ENCODE measurements around the gene GLTPD2. TPM values are rescaled to one million over a fixed set of nuclear protein-coding genes. Genes with fewer than 3 reads are reported as not detected.

GLTPD2 gene
- total RNA-seq, 4 donors from 2014 or later: not detected

DNA sequence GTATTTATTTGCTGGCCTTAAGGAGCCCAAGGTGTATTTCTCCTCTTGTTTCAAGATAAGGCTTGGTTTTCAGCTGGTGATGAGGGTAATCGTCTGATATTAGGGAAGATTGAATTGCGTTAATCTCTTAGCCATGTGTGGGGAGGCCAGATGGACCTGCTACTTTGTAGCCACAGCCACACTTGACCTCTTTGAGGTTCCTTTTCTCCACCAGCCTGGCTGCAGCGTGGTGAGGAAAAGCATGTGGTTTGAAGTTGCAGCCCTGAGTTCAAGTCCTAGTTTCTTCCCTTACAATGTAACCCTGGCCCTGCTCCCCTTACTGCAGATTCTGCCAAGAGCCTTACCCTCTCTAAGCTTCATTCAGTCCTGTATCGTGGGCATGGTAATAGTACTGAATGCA lies 47.5 kb downstream of the GLTPD2 start:
- Histone ChIP-seq H3K27me3 (no peaks in the 10 kb centered on the region), H3K4me3 (no peak overlapping the region), H3K4me1 (peaks cover 0 to 73% (median 16%) of the 10 kb centered on the region in 3 donors), H3K27ac (peak overlapping the region in 1 of 4 donors; percentile 0), H3K36me3 (no peaks in the 10 kb centered on the region), H3K9me3 (no peaks in the 10 kb centered on the region)
- 75 to 91% methylated on average over 3 to 4 of the region's 4 CpGs for WGBS, 2 donors (ENCODE audit: low coverage in 1 of 2)
- ATAC-seq: no peak
- no peak for TF ChIP-seq POLR2AphosphoS5 (IDR thresholded peaks at IDR 0.05)
- TF ChIP-seq EP300 (IDR thresholded peaks at IDR 0.05): no peak
- TF ChIP-seq CTCF (IDR thresholded peaks at IDR 0.05): no peak
- no peak for TF ChIP-seq POLR2A (IDR thresholded peaks at IDR 0.05)

DNA sequence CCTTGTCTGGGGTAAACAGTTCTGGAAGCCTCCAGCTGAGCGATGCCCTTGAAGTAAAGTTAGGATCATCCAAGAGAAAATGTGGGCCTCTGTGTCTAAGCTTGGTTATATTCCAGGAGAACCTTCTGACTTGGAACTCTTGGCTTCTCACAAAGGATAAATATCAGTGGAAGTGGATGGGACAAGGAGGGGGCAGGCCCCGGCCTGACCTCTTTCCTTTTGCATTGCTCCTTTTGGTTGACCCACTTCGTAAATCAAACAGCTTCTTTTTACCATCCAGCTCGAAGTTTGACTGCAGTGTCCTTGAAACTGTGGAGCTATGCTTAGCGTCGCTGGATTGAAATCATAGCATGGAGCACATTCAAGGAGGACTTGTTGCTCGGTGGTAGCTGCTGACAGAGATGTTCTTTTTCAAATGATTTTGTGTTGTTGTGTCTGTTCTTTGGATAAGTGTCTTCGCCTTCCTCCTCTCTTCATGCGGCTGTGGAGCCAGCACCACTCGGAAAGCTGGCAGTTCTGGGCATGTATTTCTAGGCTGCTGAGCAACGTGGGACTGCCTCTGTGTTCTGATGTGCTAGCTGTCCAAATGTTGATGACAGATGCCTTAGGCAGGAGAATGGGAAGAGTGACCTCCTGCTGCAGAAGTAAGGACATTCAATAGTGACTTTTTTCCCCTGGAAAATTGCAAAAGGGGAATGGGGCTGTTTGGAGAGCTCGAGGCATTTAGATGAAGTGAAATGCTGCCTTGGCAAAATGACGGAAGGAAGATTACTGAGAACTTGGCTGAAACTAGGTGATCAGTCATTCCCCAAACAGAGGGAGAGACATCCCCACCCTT lies 48.9 kb downstream of the GLTPD2 start:
- Histone ChIP-seq H3K4me3 (no peak overlapping the region), H3K9me3 (no peaks in the 10 kb centered on the region), H3K27ac (peak overlapping the region in 2 of 4 donors; percentile 22 to 33), H3K27me3 (no peaks in the 10 kb centered on the region), H3K36me3 (no peaks in the 10 kb centered on the region), H3K4me1 (peaks cover 0 to 76% (median 16%) of the 10 kb centered on the region in 3 donors)
- 48 to 69% methylated on average over 8 to 11 of the region's 13 CpGs for WGBS, 2 donors (ENCODE audit: low coverage in 1 of 2)
- no peak for ATAC-seq
- no peak for TF ChIP-seq EP300 (IDR thresholded peaks at IDR 0.05)
- TF ChIP-seq CTCF (IDR thresholded peaks at IDR 0.05): no peak
- TF ChIP-seq POLR2A (IDR thresholded peaks at IDR 0.05): no peak
- no peak for TF ChIP-seq POLR2AphosphoS5 (IDR thresholded peaks at IDR 0.05)

- H3K27me3 ChIP-seq: no peaks in the 10 kb centered on the region
- TF ChIP-seq POLR2AphosphoS5 (IDR thresholded peaks at IDR 0.05) (no peak), POLR2A (IDR thresholded peaks at IDR 0.05) (no peak), EP300 (IDR thresholded peaks at IDR 0.05) (no peak), CTCF (IDR thresholded peaks at IDR 0.05) (no peak)
- no peak overlapping the region for H3K4me3 ChIP-seq
- WGBS, 2 donors (ENCODE audit: low coverage in 1 of 2): 75 to 93% methylated on average over 1 to 3 of the region's 3 CpGs
- peaks cover 0 to 76% (median 16%) of the 10 kb centered on the region in 3 donors for H3K4me1 ChIP-seq
- H3K9me3 ChIP-seq: no peaks in the 10 kb centered on the region
- no peak for ATAC-seq
- H3K36me3 ChIP-seq: no peaks in the 10 kb centered on the region
- no peak overlapping the region for H3K27ac ChIP-seq
Observed at GRCh38 chr17:4838309-4838785, 49.6 kb downstream of the GLTPD2 start.

DNA sequence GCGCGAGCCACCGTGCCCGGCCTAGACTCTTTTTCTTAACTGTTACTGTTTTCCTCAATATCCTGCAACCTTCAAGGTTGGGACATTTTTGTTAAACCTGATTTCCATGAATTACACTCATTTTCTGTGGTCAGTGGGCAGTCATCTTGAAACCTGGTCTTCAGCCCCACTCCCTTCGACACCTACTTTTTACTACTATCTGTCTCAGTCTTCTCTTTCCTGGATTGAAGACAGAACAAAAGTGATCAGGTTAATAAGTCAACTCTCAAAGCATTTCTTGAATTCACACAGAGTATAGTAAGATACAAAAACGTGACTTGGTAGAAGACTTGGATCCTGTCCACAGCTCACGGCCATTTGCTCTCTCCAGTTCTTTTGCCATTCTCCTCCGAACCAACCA lies 50.5 kb downstream of the GLTPD2 start:
- 81 to 84% methylated on average over 5 to 7 of the region's 8 CpGs for WGBS, 2 donors (ENCODE audit: low coverage in 1 of 2)
- Histone ChIP-seq H3K4me1 (peaks cover 0 to 69% (median 11%) of the 10 kb centered on the region in 3 donors), H3K27me3 (no peaks in the 10 kb centered on the region), H3K9me3 (no peaks in the 10 kb centered on the region), H3K36me3 (no peaks in the 10 kb centered on the region), H3K4me3 (no peak overlapping the region), H3K27ac (no peak overlapping the region)
- TF ChIP-seq CTCF (IDR thresholded peaks at IDR 0.05) (no peak), EP300 (IDR thresholded peaks at IDR 0.05) (no peak), POLR2AphosphoS5 (IDR thresholded peaks at IDR 0.05) (no peak), POLR2A (IDR thresholded peaks at IDR 0.05) (no peak)
- ATAC-seq: no peak

Other genes with a start within 250 kb of the GLTPD2 start
- gene MYBBP1A, start 233.6 kb upstream of the GLTPD2 start, total RNA-seq: 10 to 100 TPM; 19.1 to 46.4 (median 40.9) TPM
- 1 to 10 TPM in 1 of 4 donors, under 1 TPM in 2, not detected in 1; 0.27 to 5.9 (median 0.47) TPM for gene GGT6, start 228.4 kb upstream of the GLTPD2 start, total RNA-seq
- gene SMTNL2, start 204.4 kb upstream of the GLTPD2 start, total RNA-seq: 1 to 10 TPM; 2.0 to 5.2 (median 3.7) TPM
- under 1 TPM in 1 of 4 donors, not detected in 3; 0.12 TPM for gene ALOX15, start 147.3 kb upstream of the GLTPD2 start, total RNA-seq
- gene PELP1, start 84.8 kb upstream of the GLTPD2 start, total RNA-seq: 10 to 100 TPM; 23.7 to 53.4 (median 28.5) TPM
- gene ARRB2, start 78.3 kb upstream of the GLTPD2 start, total RNA-seq: 10 to 100 TPM; 18.7 to 33.6 (median 28.5) TPM
- 10 to 100 TPM; 21.9 to 28.9 (median 22.7) TPM for gene MED11, start 57.5 kb upstream of the GLTPD2 start, total RNA-seq
- 1 to 10 TPM in 1 of 4 donors, under 1 TPM in 2, not detected in 1; 0.31 to 1.2 (median 0.67) TPM for gene ZMYND15, start 49.1 kb upstream of the GLTPD2 start, total RNA-seq
- gene CXCL16, start 49.0 kb upstream of the GLTPD2 start, total RNA-seq: 10 to 100 TPM in 2 of 4 donors, 1 to 10 TPM in 2; 5.3 to 11.6 (median 8.3) TPM
- gene TM4SF5, start 17.1 kb upstream of the GLTPD2 start, total RNA-seq: not detected
- 1 to 10 TPM in 2 of 4 donors, not detected in 2; 1.3 to 3.5 TPM for gene VMO1, start 2.6 kb upstream of the GLTPD2 start, total RNA-seq
- gene PSMB6, start 7.2 kb downstream of the GLTPD2 start, total RNA-seq: 100 to 1,000 TPM; 184 to 242 (median 187) TPM
- 10 to 100 TPM; 10.2 to 21.3 (median 15.7) TPM for gene PLD2, start 18.2 kb downstream of the GLTPD2 start, total RNA-seq
- 10 to 100 TPM; 29.3 to 48.6 (median 46.4) TPM for gene MINK1, start 44.4 kb downstream of the GLTPD2 start, total RNA-seq
- gene C17orf107, start 110.6 kb downstream of the GLTPD2 start, total RNA-seq: under 1 TPM; 0.30 to 0.81 (median 0.68) TPM
- gene CHRNE, start 114.1 kb downstream of the GLTPD2 start, total RNA-seq: under 1 TPM in 2 of 4 donors, not detected in 2; 0.23 to 0.67 TPM
- gene GP1BA, start 143.3 kb downstream of the GLTPD2 start, total RNA-seq: under 1 TPM in 1 of 4 donors, not detected in 3; 0.19 TPM
- gene SLC25A11, start 151.1 kb downstream of the GLTPD2 start, total RNA-seq: 10 to 100 TPM; 28.7 to 58.9 (median 46.8) TPM
- gene RNF167, start 151.3 kb downstream of the GLTPD2 start, total RNA-seq: 10 to 100 TPM; 67.3 to 98.8 (median 85.9) TPM
- gene PFN1, start 159.6 kb downstream of the GLTPD2 start, total RNA-seq: 1,000 to 10,000 TPM in 2 of 4 donors, 100 to 1,000 TPM in 2; 920 to 1,441 (median 1,060) TPM
- gene ENO3, start 162.2 kb downstream of the GLTPD2 start, total RNA-seq: 10 to 100 TPM in 2 of 4 donors, 1 to 10 TPM in 2; 1.5 to 16.2 (median 7.6) TPM
- 10 to 100 TPM; 35.1 to 77.5 (median 55.2) TPM for gene SPAG7, start 178.9 kb downstream of the GLTPD2 start, total RNA-seq
- 10 to 100 TPM; 16.7 to 50.0 (median 26.1) TPM for gene CAMTA2, start 198.7 kb downstream of the GLTPD2 start, total RNA-seq
- gene INCA1, start 208.6 kb downstream of the GLTPD2 start, total RNA-seq: 1 to 10 TPM in 2 of 4 donors, under 1 TPM in 1, not detected in 1; 0.93 to 4.4 (median 3.8) TPM
- gene KIF1C, start 209.0 kb downstream of the GLTPD2 start, total RNA-seq: 100 to 1,000 TPM; 147 to 302 (median 180) TPM
- not detected for gene SLC52A1, start 246.5 kb downstream of the GLTPD2 start, total RNA-seq